Posterior cingulate gyrus (tissue), 11 donors: ENCODE results near the gene RESF1.

Experiments
- DNase-seq, 10 donors: peaks; one replicate each; pipeline versions ENCODE4 v3.0.0 to v3.0.0-alpha.2; 2020 to 2021; ENCODE audit warnings: mixed read lengths in 3 of 10
- intact Hi-C: fragments of 100-400 bp; cut with DNase I; formaldehyde crosslinking; loops from one replicate; pipeline ENCODE4 v1.15.1; 2023

Gene RESF1

DNA sequence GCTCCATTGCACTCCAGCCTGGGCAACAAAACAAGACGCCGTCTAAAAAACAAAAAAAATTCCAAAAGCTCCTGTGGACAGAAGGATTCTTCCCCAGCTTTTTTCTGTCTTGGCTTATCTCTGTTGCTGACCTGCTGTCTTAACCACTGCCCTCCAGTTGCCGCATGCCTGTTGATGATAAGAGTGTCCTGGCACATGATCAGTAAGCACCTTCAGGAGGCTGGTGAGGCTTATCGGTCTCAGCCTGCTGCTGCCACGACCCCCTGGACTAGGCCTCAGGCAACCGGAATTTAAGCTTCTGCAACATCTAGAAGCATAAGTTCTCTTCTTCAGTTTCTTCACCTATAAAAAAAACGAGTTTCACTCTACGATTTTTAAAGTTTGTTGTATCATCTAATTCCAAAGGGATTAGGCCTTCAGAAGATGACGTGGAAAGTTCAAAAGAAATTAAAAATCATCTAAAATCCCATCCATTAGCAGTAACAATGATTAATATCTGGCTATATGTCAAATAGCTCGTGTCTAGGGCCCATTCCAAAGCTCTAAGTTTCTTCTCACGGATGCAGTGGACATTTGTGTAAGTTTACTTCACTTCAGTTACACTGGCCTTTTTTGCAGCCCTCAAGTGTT lies 46.4 kb downstream of the RESF1 start:
- no peak for DNase-seq
- intact Hi-C loops = no loop called here
